ENCODE results near the gene ALG6. TPM values are rescaled to one million over a fixed set of nuclear protein-coding genes. Genes with fewer than 3 reads are reported as not detected.
A peak's percentile ranks its signal among the peaks of the same experiment; 100 is the strongest.

ALG6 gene
- total and polyA plus RNA-seq, 2 of the 13 experiments (the other 11 are each of a cell fraction or from before 2014, with no cell fraction given) = 6.8 to 8.1 TPM

DNA sequence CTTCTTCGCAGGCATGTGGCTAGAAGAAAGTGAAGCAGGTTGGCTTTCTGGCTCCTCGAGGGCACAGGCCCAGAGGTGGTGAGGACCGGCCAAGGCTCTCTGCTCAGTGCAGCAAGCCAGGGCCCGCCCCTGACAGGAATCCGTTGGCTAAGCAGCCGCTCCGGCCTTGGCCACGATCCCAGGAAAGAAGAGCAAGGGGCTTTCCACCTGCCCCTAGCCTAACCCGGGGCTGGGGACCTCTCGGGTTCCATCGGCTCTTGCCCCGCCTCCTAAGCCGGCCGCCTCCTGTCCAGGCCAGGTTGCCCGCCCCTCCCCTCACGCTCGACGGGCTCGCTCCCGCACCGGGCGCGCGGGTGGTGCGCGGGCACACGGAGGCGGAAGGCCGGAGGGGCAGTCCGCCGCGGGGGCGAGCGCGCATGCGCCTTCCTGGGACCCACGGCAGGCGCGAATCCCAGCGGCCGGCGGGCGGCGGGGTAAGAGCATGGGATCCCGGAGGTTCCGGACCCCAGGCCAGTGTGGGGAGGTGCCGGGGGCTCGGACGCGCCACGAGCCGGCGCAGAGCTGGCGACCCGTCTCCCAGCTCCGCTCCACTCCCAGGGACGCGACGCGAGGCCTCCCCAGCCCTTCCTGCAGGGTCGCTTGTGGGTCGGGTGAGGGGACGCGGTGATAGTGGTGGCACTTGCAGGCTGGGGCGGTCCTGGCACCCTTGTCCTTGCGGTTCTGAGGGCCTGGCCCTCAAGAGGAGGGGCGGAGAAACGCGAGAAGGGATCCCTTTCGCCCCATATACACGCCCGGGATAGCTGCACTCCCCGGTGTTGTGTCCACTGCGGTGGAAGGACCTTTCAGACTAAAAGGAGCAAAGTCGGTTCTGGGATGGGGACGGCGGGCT, at the start of gene ALG6 (continued):
- TF ChIP-seq CBX2 (IDR thresholded peaks at IDR 0.05; ENCODE audit: low read depth, low read length) (no peak), CBX2 (CRISPR knock-in tag; IDR thresholded peaks at IDR 0.05; ENCODE audit: low read depth) (no peak), KDM5A (IDR thresholded peaks at IDR 0.05; ENCODE audit: borderline replicate concordance, low read length) (peak; percentile 58; the same call in 1 of the 2 replicates), ZNF160 (CRISPR knock-in tag; IDR thresholded peaks at IDR 0.05) (peak; percentile 88; the same call in 1 of the 2 replicates), NKX3-1 (CRISPR knock-in tag; IDR thresholded peaks at IDR 0.05) (peak; percentile 56; the same call in 1 of the 2 replicates), FOSL2 (CRISPR knock-in tag; IDR thresholded peaks at IDR 0.05) (0 out of 2 replicates have a peak, but pooled peaks have one; percentile 22), ZNF460 (CRISPR knock-in tag; IDR thresholded peaks at IDR 0.05; ENCODE audit: borderline replicate concordance) (no peak), SYNCRIP (IDR thresholded peaks at IDR 0.05; ENCODE audit: insufficient read depth, low read depth, low read length) (no peak), SMYD3 (CRISPR knock-in tag; IDR thresholded peaks at IDR 0.05) (0 out of 2 replicates have a peak, but pooled peaks have one; percentile 40), ATF1 (CRISPR knock-in tag; IDR thresholded peaks at IDR 0.05) (no peak)
- TF ChIP-seq, protein P1, sequence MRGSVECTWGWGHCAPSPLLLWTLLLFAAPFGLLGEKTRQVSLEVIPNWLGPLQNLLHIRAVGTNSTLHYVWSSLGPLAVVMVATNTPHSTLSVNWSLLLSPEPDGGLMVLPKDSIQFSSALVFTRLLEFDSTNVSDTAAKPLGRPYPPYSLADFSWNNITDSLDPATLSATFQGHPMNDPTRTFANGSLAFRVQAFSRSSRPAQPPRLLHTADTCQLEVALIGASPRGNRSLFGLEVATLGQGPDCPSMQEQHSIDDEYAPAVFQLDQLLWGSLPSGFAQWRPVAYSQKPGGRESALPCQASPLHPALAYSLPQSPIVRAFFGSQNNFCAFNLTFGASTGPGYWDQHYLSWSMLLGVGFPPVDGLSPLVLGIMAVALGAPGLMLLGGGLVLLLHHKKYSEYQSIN (CRISPR knock-in tag; IDR thresholded peaks at IDR 0.05; ENCODE audit: borderline replicate concordance) = no peak
- TF ChIP-seq, protein P2, sequence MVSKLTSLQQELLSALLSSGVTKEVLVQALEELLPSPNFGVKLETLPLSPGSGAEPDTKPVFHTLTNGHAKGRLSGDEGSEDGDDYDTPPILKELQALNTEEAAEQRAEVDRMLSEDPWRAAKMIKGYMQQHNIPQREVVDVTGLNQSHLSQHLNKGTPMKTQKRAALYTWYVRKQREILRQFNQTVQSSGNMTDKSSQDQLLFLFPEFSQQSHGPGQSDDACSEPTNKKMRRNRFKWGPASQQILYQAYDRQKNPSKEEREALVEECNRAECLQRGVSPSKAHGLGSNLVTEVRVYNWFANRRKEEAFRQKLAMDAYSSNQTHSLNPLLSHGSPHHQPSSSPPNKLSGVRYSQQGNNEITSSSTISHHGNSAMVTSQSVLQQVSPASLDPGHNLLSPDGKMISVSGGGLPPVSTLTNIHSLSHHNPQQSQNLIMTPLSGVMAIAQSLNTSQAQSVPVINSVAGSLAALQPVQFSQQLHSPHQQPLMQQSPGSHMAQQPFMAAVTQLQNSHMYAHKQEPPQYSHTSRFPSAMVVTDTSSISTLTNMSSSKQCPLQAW (CRISPR knock-in tag; IDR thresholded peaks at IDR 0.05) = peak; percentile 28; the same call in 1 of the 2 replicates
- TF ChIP-seq, protein P3, sequence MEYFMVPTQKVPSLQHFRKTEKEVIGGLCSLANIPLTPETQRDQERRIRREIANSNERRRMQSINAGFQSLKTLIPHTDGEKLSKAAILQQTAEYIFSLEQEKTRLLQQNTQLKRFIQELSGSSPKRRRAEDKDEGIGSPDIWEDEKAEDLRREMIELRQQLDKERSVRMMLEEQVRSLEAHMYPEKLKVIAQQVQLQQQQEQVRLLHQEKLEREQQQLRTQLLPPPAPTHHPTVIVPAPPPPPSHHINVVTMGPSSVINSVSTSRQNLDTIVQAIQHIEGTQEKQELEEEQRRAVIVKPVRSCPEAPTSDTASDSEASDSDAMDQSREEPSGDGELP (IDR thresholded peaks at IDR 0.05; ENCODE audit: borderline replicate concordance, low read depth) = no peak
